ENCODE results near the gene SRPX.

DNA sequence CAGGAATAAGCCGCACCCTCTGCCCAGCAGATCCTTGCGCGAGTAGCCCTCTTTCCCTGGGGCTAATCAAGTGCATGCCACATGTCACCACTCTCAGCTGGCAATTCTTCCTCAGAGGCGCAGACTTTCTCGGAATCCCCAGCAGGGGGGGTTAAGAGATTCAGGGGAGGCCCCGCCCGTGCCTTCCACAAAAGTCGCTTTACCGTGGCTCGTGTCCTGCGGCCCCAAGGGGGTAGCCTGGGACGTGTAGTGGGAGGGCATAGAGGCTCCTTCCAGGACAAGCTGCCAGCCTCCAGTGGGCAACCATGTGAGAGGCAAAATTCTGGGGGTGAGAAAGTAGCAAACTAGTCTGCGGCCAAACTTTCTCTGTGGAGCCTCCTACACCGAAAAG, 652 bp downstream of the SRPX start:
- no peak for TF ChIP-seq EZH2 (IDR thresholded peaks at IDR 0.05; ENCODE audit: borderline replicate concordance, insufficient read depth, low read depth, low read length, poor library complexity, severe bottlenecking)
- TF ChIP-seq, protein P1, sequence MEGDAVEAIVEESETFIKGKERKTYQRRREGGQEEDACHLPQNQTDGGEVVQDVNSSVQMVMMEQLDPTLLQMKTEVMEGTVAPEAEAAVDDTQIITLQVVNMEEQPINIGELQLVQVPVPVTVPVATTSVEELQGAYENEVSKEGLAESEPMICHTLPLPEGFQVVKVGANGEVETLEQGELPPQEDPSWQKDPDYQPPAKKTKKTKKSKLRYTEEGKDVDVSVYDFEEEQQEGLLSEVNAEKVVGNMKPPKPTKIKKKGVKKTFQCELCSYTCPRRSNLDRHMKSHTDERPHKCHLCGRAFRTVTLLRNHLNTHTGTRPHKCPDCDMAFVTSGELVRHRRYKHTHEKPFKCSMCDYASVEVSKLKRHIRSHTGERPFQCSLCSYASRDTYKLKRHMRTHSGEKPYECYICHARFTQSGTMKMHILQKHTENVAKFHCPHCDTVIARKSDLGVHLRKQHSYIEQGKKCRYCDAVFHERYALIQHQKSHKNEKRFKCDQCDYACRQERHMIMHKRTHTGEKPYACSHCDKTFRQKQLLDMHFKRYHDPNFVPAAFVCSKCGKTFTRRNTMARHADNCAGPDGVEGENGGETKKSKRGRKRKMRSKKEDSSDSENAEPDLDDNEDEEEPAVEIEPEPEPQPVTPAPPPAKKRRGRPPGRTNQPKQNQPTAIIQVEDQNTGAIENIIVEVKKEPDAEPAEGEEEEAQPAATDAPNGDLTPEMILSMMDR (IDR thresholded peaks at IDR 0.05) = peak; percentile 12

Data from B cell (primary cell).